HG02981 (cell line): Measurements from ENCODE around the gene PRDM1.

Source experiments
- ATAC-seq: cut with Tn5 transposase; IDR thresholded peaks from one replicate; pipeline ENCODE4 v1.9.1; 2021; ENCODE audit warnings: mild to moderate bottlenecking, moderate library complexity; ENCODE audit not compliant: unreplicated experiment

Gene PRDM1

GRCh38 chr6:106114492-106114891 is 28.4 kb downstream of the PRDM1 start:
- peak; percentile 88 for ATAC-seq

GRCh38 chr6:106115286-106115685 is 29.1 kb downstream of the PRDM1 start:
- ATAC-seq, result no peak

GRCh38 chr6:106116125-106116832 is 30.1 kb downstream of the PRDM1 start:
- no peak for ATAC-seq

- ATAC-seq, result no peak
These were observed 31.4 kb downstream of the PRDM1 start for GRCh38 chr6:106117579-106117978.

- no peak for ATAC-seq
These were observed 32.8 kb downstream of the PRDM1 start for GRCh38 chr6:106118835-106119431.

GRCh38 chr6:106119546-106119945 is 33.4 kb downstream of the PRDM1 start:
- ATAC-seq, result no peak

GRCh38 chr6:106120006-106120405 is 33.9 kb downstream of the PRDM1 start:
- ATAC-seq, result no peak

GRCh38 chr6:106120406-106120805 is 34.3 kb downstream of the PRDM1 start:
- ATAC-seq, result no peak

GRCh38 chr6:106122306-106122918 is 36.3 kb downstream of the PRDM1 start:
- ATAC-seq, result no peak

GRCh38 chr6:106122938-106123656 is 37.0 kb downstream of the PRDM1 start:
- ATAC-seq, result no peak

GRCh38 chr6:106124015-106124414 is 37.9 kb downstream of the PRDM1 start:
- no peak for ATAC-seq

- no peak for ATAC-seq
These were observed 38.6 kb downstream of the PRDM1 start for GRCh38 chr6:106124437-106125430.

- peak; percentile 44 for ATAC-seq
These were observed 39.8 kb downstream of the PRDM1 start for GRCh38 chr6:106125925-106126435.

- no peak for ATAC-seq
These were observed 40.3 kb downstream of the PRDM1 start for GRCh38 chr6:106126482-106126881.

- ATAC-seq, result no peak
These were observed 43.0 kb downstream of the PRDM1 start for GRCh38 chr6:106128981-106129781.

- ATAC-seq, result no peak
These were observed 46.1 kb downstream of the PRDM1 start for GRCh38 chr6:106132153-106132698.

GRCh38 chr6:106133040-106133439 is 46.9 kb downstream of the PRDM1 start:
- ATAC-seq, result no peak

GRCh38 chr6:106134087-106134770 is 48.1 kb downstream of the PRDM1 start:
- no peak for ATAC-seq
